ENCODE measurements around the gene KLF8.

KLF8 gene

DNA sequence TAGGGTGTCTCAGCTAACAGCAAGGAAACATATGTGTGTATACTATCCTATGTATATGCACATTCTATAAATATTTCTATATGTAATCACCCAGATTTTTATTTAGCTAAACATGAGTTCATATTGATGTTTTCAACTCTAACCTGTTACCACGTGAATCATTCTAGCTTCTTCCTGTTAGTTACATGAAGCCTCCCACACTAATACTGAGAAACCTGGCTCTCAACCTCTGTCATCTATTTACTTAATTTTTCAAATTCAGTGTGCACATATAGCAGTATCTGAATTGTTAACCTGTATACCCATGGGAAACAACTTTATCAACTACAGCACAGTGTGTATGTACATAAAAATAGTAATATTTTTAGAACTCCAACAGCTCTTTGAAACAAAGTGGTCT lies 57.3 kb downstream of the KLF8 start:
- Histone ChIP-seq H3K4me1 (ENCODE audit: insufficient read depth, poor library complexity, severe bottlenecking) (no peaks in the 10 kb centered on the region), H3K27me3 (ENCODE audit: insufficient read depth, poor library complexity, severe bottlenecking) (no peaks in the 10 kb centered on the region), H3K36me3 (ENCODE audit: low read depth) (no peaks in the 10 kb centered on the region), H3K4me3 (ENCODE audit: severe bottlenecking) (no peak overlapping the region), H3K9me3 (ENCODE audit: severe bottlenecking) (no peaks in the 10 kb centered on the region), H3K27ac (ENCODE audit: poor library complexity, severe bottlenecking) (no peak overlapping the region)
- ATAC-seq (ENCODE audit: low read depth): no peak
- DNase-seq (ENCODE audit: low spot score): no peak
- TF ChIP-seq, protein P1, sequence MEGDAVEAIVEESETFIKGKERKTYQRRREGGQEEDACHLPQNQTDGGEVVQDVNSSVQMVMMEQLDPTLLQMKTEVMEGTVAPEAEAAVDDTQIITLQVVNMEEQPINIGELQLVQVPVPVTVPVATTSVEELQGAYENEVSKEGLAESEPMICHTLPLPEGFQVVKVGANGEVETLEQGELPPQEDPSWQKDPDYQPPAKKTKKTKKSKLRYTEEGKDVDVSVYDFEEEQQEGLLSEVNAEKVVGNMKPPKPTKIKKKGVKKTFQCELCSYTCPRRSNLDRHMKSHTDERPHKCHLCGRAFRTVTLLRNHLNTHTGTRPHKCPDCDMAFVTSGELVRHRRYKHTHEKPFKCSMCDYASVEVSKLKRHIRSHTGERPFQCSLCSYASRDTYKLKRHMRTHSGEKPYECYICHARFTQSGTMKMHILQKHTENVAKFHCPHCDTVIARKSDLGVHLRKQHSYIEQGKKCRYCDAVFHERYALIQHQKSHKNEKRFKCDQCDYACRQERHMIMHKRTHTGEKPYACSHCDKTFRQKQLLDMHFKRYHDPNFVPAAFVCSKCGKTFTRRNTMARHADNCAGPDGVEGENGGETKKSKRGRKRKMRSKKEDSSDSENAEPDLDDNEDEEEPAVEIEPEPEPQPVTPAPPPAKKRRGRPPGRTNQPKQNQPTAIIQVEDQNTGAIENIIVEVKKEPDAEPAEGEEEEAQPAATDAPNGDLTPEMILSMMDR (IDR thresholded peaks at IDR 0.05; ENCODE audit: poor library complexity, severe bottlenecking): no peak

- no peaks in the 10 kb centered on the region for H3K4me1 ChIP-seq (ENCODE audit: insufficient read depth, poor library complexity, severe bottlenecking)
- H3K27ac ChIP-seq (ENCODE audit: poor library complexity, severe bottlenecking): no peak overlapping the region
- no peaks in the 10 kb centered on the region for H3K27me3 ChIP-seq (ENCODE audit: insufficient read depth, poor library complexity, severe bottlenecking)
- no peak for DNase-seq (ENCODE audit: low spot score)
- ATAC-seq (ENCODE audit: low read depth): no peak
- TF ChIP-seq, protein P1 (IDR thresholded peaks at IDR 0.05; ENCODE audit: poor library complexity, severe bottlenecking): no peak
- no peak overlapping the region for H3K4me3 ChIP-seq (ENCODE audit: severe bottlenecking)
- H3K9me3 ChIP-seq (ENCODE audit: severe bottlenecking): no peaks in the 10 kb centered on the region
- H3K36me3 ChIP-seq (ENCODE audit: low read depth): no peaks in the 10 kb centered on the region
Measured at GRCh38 chrX:56308726-56309125, 76.6 kb downstream of the KLF8 start.

DNA sequence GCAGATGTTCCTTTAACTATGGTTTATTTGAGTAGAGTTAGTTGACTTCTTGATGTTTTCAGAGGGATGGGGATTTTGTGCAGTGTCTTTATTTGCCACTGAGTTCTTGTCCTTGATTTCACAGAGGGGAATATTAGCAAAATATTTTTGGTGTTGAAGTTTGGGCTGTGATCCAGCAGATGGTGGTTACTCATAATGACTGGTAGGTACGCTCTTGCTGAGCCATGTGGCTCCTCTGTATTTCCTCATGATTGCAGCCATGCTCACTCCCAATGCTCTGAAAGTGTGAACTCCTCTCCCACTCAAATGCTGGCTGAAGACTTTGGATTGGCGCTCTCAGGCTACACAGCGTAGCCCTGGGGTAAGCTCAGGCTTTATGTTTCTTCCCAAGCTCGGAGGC lies 77.7 kb downstream of the KLF8 start:
- no peak for DNase-seq (ENCODE audit: low spot score)
- Histone ChIP-seq H3K27me3 (ENCODE audit: insufficient read depth, poor library complexity, severe bottlenecking) (no peaks in the 10 kb centered on the region), H3K4me3 (ENCODE audit: severe bottlenecking) (no peak overlapping the region), H3K4me1 (ENCODE audit: insufficient read depth, poor library complexity, severe bottlenecking) (no peaks in the 10 kb centered on the region), H3K27ac (ENCODE audit: poor library complexity, severe bottlenecking) (no peak overlapping the region), H3K9me3 (ENCODE audit: severe bottlenecking) (no peaks in the 10 kb centered on the region), H3K36me3 (ENCODE audit: low read depth) (no peaks in the 10 kb centered on the region)
- TF ChIP-seq, protein P1 (IDR thresholded peaks at IDR 0.05; ENCODE audit: poor library complexity, severe bottlenecking): no peak
- no peak for ATAC-seq (ENCODE audit: low read depth)

GRCh38 chrX:56310581-56310980 lies 78.4 kb downstream of the KLF8 start:
- Histone ChIP-seq H3K9me3 (ENCODE audit: severe bottlenecking) (no peaks in the 10 kb centered on the region), H3K27me3 (ENCODE audit: insufficient read depth, poor library complexity, severe bottlenecking) (no peaks in the 10 kb centered on the region), H3K4me3 (ENCODE audit: severe bottlenecking) (no peak overlapping the region), H3K27ac (ENCODE audit: poor library complexity, severe bottlenecking) (no peak overlapping the region), H3K4me1 (ENCODE audit: insufficient read depth, poor library complexity, severe bottlenecking) (no peaks in the 10 kb centered on the region), H3K36me3 (ENCODE audit: low read depth) (no peaks in the 10 kb centered on the region)
- TF ChIP-seq, protein P1 (IDR thresholded peaks at IDR 0.05; ENCODE audit: poor library complexity, severe bottlenecking): no peak
- no peak for DNase-seq (ENCODE audit: low spot score)
- ATAC-seq (ENCODE audit: low read depth): no peak

- H3K27ac ChIP-seq (ENCODE audit: poor library complexity, severe bottlenecking): no peak overlapping the region
- no peak overlapping the region for H3K4me3 ChIP-seq (ENCODE audit: severe bottlenecking)
- H3K27me3 ChIP-seq (ENCODE audit: insufficient read depth, poor library complexity, severe bottlenecking): no peaks in the 10 kb centered on the region
- DNase-seq (ENCODE audit: low spot score) (no peak), ATAC-seq (ENCODE audit: low read depth) (no peak)
- no peaks in the 10 kb centered on the region for H3K9me3 ChIP-seq (ENCODE audit: severe bottlenecking)
- H3K4me1 ChIP-seq (ENCODE audit: insufficient read depth, poor library complexity, severe bottlenecking): no peaks in the 10 kb centered on the region
- H3K36me3 ChIP-seq (ENCODE audit: low read depth): no peaks in the 10 kb centered on the region
- TF ChIP-seq, protein P1 (IDR thresholded peaks at IDR 0.05; ENCODE audit: poor library complexity, severe bottlenecking): no peak
Measured at GRCh38 chrX:56313308-56313707, 81.2 kb downstream of the KLF8 start.

Measured in RWPE2 (cell line).